ENCODE data around the gene EPC1.

- no peak for TF ChIP-seq EZH2 (IDR thresholded peaks at IDR 0.05; ENCODE audit: insufficient read depth, poor library complexity, severe bottlenecking)
- TF ChIP-seq EZH2phosphoT487 (IDR thresholded peaks at IDR 0.05; ENCODE audit: insufficient read depth, low read depth), result no peak
Measured at GRCh38 chr10:32253821-32254220, 93.1 kb downstream of the EPC1 start.

Measured in GM23248 (cell line).